Measurements from ENCODE around the gene PPFIBP1.
A peak's percentile ranks its signal among the peaks of the same experiment; 100 is the strongest.

The PPFIBP1 gene

GRCh38 chr12:27554421-27555186 lies 30.6 kb downstream of the PPFIBP1 start:
- peak; percentile 94 for FAIRE-seq
- DNase-seq (ENCODE audit: insufficient read length, low spot score): no peak
- TF ChIP-seq POLR2A (IDR thresholded peaks at IDR 0.05; ENCODE audit: low read depth, low read length): no peak

GRCh38 chr12:27555361-27555760 lies 31.4 kb downstream of the PPFIBP1 start:
- no peak for DNase-seq (ENCODE audit: insufficient read length, low spot score)
- no peak for TF ChIP-seq POLR2A (IDR thresholded peaks at IDR 0.05; ENCODE audit: low read depth, low read length)
- FAIRE-seq: no peak

GRCh38 chr12:27555925-27556778 lies 32.1 kb downstream of the PPFIBP1 start:
- FAIRE-seq (peak; percentile 57), DNase-seq (ENCODE audit: insufficient read length, low spot score) (no peak)
- no peak for TF ChIP-seq POLR2A (IDR thresholded peaks at IDR 0.05; ENCODE audit: low read depth, low read length)

GRCh38 chr12:27560126-27560525 lies 36.1 kb downstream of the PPFIBP1 start:
- no peak for TF ChIP-seq POLR2A (IDR thresholded peaks at IDR 0.05; ENCODE audit: low read depth, low read length)
- no peak for FAIRE-seq
- no peak for DNase-seq (ENCODE audit: insufficient read length, low spot score)

- FAIRE-seq: no peak
- DNase-seq (ENCODE audit: insufficient read length, low spot score): no peak
- TF ChIP-seq POLR2A (IDR thresholded peaks at IDR 0.05; ENCODE audit: low read depth, low read length): no peak
Measured at GRCh38 chr12:27561535-27562350, 37.7 kb downstream of the PPFIBP1 start.

GRCh38 chr12:27564612-27565213 lies 40.7 kb downstream of the PPFIBP1 start:
- no peak for TF ChIP-seq POLR2A (IDR thresholded peaks at IDR 0.05; ENCODE audit: low read depth, low read length)
- DNase-seq (ENCODE audit: insufficient read length, low spot score) (no peak), FAIRE-seq (no peak)

- FAIRE-seq (no peak), DNase-seq (ENCODE audit: insufficient read length, low spot score) (no peak)
- no peak for TF ChIP-seq POLR2A (IDR thresholded peaks at IDR 0.05; ENCODE audit: low read depth, low read length)
Measured at GRCh38 chr12:27566159-27566558, 42.2 kb downstream of the PPFIBP1 start.

- no peak for FAIRE-seq
- no peak for TF ChIP-seq POLR2A (IDR thresholded peaks at IDR 0.05; ENCODE audit: low read depth, low read length)
- no peak for DNase-seq (ENCODE audit: insufficient read length, low spot score)
Measured at GRCh38 chr12:27566626-27567025, 42.6 kb downstream of the PPFIBP1 start.

GRCh38 chr12:27571463-27571862 lies 47.5 kb downstream of the PPFIBP1 start:
- no peak for TF ChIP-seq POLR2A (IDR thresholded peaks at IDR 0.05; ENCODE audit: low read depth, low read length)
- DNase-seq (ENCODE audit: insufficient read length, low spot score) (peak; percentile 40), FAIRE-seq (peak; percentile 95)

- DNase-seq (ENCODE audit: insufficient read length, low spot score) (no peak), FAIRE-seq (peak; percentile 36)
- TF ChIP-seq POLR2A (IDR thresholded peaks at IDR 0.05; ENCODE audit: low read depth, low read length): no peak
Measured at GRCh38 chr12:27572486-27573255, 48.7 kb downstream of the PPFIBP1 start.

- peak; percentile 99 for FAIRE-seq
- TF ChIP-seq POLR2A (IDR thresholded peaks at IDR 0.05; ENCODE audit: low read depth, low read length): no peak
- peak; percentile 38 for DNase-seq (ENCODE audit: insufficient read length, low spot score)
Measured at GRCh38 chr12:27573972-27574371, 50.0 kb downstream of the PPFIBP1 start.

- TF ChIP-seq POLR2A (IDR thresholded peaks at IDR 0.05; ENCODE audit: low read depth, low read length): no peak
- DNase-seq (ENCODE audit: insufficient read length, low spot score) (no peak), FAIRE-seq (no peak)
Measured at GRCh38 chr12:27575090-27575761, 51.2 kb downstream of the PPFIBP1 start.
